NCI-H2107 treated with DMSO at 0.1 percent for 48 hours (cell line): ENCODE data around the gene DLL1.

ENCODE experiments used
- DNase-seq: peaks from one replicate; lab custom pipeline; 2025; ENCODE audit not compliant: unreplicated experiment; lab: John Stamatoyannopoulos, UW

Gene DLL1

GRCh38 chr6:170295510-170296422 lies 4.9 kb upstream of the DLL1 start:
- DNase-seq, result no peak

- DNase-seq, result no peak
Observed at GRCh38 chr6:170294813-170295509, 4.1 kb upstream of the DLL1 start.

DNA sequence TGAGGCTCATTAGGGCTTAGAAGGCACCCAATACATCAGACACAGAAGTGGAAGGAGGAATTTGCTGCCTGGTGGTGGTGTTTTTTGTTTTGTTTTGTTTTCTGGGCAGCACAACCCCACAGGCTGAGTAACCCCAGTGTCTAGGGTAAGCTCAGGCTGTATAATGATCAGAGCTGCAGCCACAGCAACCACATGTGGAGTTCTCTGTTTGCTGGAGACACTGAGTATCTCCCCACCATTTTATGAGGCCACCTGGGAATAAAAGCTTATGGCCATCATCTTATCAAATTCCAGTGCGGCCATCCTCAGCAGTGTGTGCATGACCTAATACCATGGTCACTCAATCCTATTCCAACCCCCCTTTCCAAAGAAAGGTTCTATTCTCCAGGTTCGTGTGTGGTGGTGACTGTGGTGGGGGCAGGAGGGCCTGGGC lies 3.4 kb upstream of the DLL1 start:
- no peak for DNase-seq

- no peak for DNase-seq
Observed at GRCh38 chr6:170293341-170294231, 2.7 kb upstream of the DLL1 start.

GRCh38 chr6:170292407-170293158 lies 1.7 kb upstream of the DLL1 start:
- peak; percentile 11 for DNase-seq

GRCh38 chr6:170292111-170292406 lies 1.2 kb upstream of the DLL1 start:
- DNase-seq, result peak; percentile 67

- DNase-seq, result peak; percentile 67
Observed at GRCh38 chr6:170291271-170292110, 613 bp upstream of the DLL1 start.

- no peak for DNase-seq
Observed at GRCh38 chr6:170289951-170290295, 955 bp downstream of the DLL1 start.

DNA sequence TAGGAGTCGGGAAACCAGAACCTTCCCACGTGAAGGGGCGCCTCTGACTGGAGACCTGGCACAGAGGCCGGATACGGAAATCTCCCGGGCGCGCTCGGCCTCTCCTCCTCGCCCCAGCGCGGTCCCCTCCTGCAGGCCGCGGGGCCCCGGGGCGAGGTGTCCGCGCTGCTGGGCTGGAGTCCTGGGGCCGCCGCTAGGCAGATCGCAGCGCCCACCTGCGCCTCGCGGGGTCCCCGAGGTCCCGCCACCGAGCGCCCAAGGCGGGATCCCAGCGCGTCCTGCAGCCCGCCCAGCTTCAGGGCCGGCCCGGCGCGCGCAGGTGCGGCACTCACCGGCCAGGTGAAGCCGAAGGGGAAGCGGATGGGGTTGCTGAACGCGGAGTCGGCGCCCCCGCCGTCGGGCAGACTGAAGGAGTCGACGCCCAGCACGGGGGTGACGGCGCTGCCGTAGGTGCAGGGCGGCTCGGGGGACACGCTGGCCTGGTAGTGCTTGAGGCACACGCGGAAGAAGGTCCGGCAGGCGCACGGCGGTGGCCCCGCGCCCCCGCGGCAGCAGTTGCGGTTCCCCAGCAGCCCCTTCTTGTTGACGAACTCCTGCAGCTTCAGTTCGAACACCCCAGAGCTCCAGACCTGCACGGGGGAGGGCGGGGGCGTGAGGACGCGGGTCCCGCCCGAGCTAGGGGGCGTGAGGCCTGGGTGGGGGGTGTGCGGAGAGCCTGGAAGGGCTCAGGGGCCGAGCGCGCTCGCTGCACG lies 1.5 kb downstream of the DLL1 start:
- no peak for DNase-seq

GRCh38 chr6:170288852-170289179 lies 2.1 kb downstream of the DLL1 start:
- no peak for DNase-seq

DNA sequence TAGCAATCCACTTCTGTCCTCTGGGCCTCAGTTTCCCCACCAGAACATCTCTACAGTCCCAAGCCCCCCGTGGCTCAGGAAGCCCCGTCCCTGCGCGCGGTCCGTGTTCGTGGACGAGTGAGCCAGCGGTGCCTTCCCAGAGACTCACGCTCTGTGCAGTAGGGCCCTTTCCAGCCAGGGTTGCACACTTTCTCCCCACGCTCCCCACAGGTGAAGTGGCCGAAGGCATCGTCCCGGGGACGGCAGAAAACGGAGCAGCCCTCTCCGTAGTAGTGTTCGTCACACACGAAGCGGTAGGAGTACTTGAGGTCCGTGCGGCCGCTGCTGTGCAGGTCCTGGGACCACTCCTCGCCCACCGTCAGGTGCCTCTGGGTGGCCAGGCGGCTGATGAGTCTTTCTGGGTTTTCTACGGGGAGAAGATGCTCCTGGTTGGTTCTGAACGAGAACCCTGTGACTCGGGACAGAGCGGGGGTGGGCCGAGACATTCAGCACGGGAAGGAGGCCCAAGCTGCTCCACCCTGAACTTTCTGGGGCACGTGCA lies 2.7 kb downstream of the DLL1 start:
- DNase-seq, result no peak

GRCh38 chr6:170287371-170287876 lies 3.5 kb downstream of the DLL1 start:
- no peak for DNase-seq

DNA sequence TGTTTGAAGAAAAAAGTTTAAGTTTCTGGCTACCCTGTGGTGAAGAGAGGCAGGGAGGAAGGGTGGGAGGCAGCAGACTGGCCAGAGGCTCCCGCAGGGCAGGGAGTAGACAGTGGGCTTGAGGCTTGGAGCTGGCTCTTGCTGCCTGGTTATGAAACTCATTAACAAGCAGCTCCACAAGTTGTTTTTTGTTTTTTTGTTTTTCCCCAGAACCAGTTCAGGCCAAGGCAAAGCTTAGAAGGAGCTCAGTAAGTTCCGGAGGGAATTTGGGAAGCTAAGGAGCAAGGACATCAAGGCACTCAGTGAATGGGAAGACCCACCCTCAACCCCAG lies 4.0 kb downstream of the DLL1 start:
- no peak for DNase-seq

- DNase-seq, result peak; percentile 17
Observed at GRCh38 chr6:170286246-170286933, 4.5 kb downstream of the DLL1 start.

- DNase-seq, result no peak
Observed at GRCh38 chr6:170285482-170285881, 5.4 kb downstream of the DLL1 start.

GRCh38 chr6:170284866-170285469 lies 5.9 kb downstream of the DLL1 start:
- no peak for DNase-seq

DNA sequence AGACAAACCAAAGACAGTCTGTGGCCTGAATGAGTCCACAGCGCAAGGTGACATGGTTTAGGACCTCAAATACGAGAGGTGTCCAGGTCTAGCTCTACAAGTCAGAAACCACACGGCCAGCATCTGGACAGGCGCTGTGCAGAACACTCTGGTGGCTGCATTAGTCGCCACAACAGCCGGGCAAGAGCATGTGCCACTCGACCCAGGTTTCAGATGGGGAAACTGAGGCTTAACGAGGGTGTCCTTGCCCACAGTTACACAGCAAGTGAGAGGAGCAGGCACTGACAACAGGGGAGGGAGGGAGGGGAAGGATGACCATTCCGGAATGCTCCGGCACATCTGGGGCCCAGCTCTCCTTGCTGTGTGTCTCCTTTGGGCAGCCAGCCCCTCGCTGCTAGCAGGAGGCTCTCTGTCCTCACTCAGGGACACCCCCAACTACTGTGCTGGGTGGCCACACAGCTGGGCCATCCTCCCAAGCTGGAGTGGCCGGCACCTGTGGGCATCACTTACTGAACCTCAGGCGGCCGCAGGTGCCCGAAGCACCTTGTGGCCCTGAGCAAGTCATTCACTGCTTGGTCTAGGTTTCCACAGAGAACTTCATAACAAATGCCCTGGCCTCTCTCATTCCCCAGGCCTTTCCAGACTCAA lies 6.6 kb downstream of the DLL1 start:
- DNase-seq, result no peak
